Islet of Langerhans (tissue), 1 donor: ENCODE results near the gene MRPL14.

ENCODE experiments used
- FAIRE-seq: peaks from one replicate; lab custom pipeline; 2011; peaks lifted over from hg19 to GRCh38; lab: Jason Lieb, UNC

The MRPL14 gene

DNA sequence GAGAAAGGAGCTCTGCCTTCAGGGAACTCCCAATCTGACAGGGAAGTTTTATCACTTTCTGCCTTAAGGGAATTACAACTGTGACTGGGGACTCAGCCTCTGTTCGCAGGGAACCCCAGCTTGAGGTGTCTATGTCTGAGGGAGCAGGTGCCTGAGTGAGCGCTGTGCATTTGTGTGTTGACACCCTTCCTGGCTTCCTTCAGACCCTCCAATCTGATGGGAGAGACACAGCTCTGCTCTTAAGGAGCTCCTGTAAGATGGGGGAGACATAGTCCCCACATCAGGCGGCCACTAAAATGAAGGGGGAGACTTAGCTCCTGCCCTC lies 62.3 kb downstream of the MRPL14 start:
- no peak for FAIRE-seq

DNA sequence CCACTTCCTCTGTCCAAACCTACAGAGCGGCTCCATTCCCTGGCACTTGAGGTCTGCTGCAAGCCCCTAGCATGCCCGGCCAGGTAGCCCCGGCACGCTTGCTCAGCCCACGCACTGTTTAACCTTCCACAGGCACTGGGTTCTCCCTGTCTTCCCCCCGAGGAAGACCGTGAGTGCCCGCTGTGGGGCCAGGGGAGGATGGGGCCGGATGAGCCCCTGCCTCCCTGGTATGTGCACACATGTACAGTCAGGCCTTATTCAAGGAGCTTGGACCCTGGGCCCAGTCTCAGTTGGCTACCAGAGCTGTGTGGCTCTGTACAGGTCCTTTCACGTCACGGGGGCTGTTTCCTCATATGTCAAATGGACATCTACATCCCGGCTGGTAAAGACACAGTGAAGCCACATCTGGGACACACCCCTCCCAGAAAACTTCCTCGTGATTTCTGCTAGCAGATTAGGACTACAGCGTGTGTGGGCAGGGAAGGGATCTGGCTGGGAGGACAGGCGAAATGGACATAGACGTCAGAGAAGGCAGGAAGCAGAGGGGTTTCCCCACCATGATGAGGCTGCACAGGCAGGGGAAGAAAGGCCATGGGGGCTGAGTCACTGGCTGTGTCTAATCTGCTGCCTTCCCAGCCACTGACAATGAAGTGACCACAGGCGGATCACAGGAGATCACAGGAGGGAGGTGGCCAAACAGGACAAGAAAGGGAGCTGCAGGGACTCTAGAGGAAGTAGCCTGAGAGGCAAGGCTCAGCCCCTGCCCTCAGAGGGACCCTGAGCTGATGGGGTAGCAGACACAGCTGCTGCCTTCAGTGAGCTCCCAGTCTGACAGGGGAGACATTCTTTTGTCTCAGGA lies 62.9 kb downstream of the MRPL14 start:
- no peak for FAIRE-seq

DNA sequence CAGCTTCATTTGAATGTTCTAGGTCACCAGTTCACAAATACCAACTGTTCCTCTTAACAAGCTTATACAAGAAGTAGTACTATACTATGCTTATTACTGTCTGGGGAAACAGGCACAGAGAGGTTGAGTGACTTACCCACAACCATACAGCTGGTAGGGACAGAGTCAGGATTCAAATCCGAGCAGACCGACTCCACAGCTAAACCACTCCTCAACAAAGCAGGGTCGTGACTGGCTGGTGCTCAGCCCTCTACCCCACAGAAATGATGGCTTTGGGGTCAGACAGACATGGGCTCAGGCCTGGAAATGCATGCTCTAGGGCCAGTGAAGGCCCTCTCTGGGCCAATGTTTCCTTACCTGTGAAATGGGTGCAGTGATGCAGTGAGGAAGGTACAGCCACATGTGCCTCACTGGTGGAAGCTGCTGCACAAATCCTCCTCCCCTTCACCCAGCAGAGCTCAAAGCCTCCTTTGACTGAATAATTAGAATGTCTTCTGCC lies 63.6 kb downstream of the MRPL14 start:
- no peak for FAIRE-seq
